Progenitor cell of endocrine pancreas (in vitro differentiated cells): Measurements from ENCODE around the gene TEX44. TPM values are rescaled to one million over a fixed set of nuclear protein-coding genes. Genes with fewer than 3 reads are reported as not detected.

Source experiments
- DNase-seq: peaks from one replicate; pipeline ENCODE4 v3.0.0; 2021; ENCODE audit warnings: low spot score; ENCODE audit not compliant: unreplicated experiment
- H3K27ac Mint-ChIP-seq: 2 replicates; pipeline ENCODE4 v1.8.0; 2021; ENCODE audit warnings: mild to moderate bottlenecking, moderate library complexity, mixed read lengths
- H3K27me3 Mint-ChIP-seq: 2 replicates; pipeline ENCODE4 v1.8.0; 2021; ENCODE audit warnings: mixed read lengths
- H3K36me3 Mint-ChIP-seq: 2 replicates; pipeline ENCODE4 v1.8.0; 2022; ENCODE audit warnings: mixed read lengths; ENCODE audit not compliant: insufficient read depth
- H3K4me1 Mint-ChIP-seq: 2 replicates; pipeline ENCODE4 v1.8.0; 2021; ENCODE audit warnings: low read depth, mixed read lengths
- H3K4me3 Mint-ChIP-seq: 2 replicates; pipeline ENCODE4 v1.8.0; 2021; ENCODE audit warnings: low read depth, mild to moderate bottlenecking, moderate library complexity, mixed read lengths
- H3K9me3 Mint-ChIP-seq: 2 replicates; pipeline ENCODE4 v1.8.0; 2021; ENCODE audit warnings: low read depth, mixed read lengths
- total RNA-seq: library from RNA; stranded (reverse); gene quantifications from 2 replicates; pipeline ENCODE4 v1.2.1, GENCODE V29; 2021
- TF ChIP-seq, protein P1 (sequence below): fragments of 200-600 bp; sonication (generic); IDR thresholded peaks from one replicate; pipeline ENCODE4 v1.5.0; 2021; ENCODE audit warnings: antibody characterized with exemption, mild to moderate bottlenecking; ENCODE audit not compliant: unreplicated experiment

Gene TEX44
- total RNA-seq, 1 donor from 2014 or later: not detected

GRCh38 chr2:231612109-231612455 lies 19.4 kb downstream of the TEX44 start:
- no peak for DNase-seq
- Mint-ChIP-seq H3K4me3 (peak overlapping the region; percentile 14), H3K27ac (peak overlapping the region; percentile 52)

DNA sequence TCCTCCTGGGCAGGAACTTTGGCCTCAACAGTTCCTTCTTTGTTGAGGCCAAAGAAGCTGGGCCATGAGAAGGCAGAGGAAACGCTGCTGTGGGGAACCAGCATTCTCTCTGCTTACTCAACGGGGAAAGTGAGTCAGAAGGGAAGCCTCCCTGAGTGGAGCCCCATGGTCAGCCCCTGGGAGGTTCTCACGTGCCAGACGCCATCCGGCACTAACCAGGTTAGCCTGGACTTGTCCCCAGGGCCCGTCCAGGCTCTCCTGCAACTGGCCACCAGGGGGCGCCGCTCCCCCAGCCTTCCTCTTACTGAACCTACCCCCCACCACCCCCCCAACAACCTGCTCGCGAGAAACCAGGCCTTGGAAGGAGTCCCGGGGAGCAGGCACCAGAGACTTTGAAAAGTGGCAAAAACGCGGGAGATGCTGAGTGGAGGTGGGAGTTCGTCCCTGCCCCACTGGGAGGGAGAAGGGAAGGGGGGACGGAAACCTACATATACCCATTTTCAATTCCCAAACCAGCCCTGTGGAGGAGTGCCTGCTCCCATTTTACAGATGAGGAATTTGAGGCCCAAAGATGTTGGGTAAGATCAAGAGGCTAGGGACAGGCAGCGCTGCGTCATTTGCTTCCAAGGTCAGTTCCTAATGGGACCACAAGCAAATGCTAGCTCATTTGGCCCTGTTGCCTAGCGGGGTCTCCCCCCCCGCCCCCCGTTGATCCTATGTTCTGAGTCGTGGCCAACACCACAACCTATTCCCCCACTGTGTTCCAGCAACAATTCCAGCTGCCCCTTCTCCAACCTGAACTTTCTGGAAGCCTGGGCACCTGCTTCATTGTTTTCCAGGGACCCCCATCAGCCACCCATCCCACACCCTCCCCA lies 20.0 kb downstream of the TEX44 start:
- TF ChIP-seq, protein P1, sequence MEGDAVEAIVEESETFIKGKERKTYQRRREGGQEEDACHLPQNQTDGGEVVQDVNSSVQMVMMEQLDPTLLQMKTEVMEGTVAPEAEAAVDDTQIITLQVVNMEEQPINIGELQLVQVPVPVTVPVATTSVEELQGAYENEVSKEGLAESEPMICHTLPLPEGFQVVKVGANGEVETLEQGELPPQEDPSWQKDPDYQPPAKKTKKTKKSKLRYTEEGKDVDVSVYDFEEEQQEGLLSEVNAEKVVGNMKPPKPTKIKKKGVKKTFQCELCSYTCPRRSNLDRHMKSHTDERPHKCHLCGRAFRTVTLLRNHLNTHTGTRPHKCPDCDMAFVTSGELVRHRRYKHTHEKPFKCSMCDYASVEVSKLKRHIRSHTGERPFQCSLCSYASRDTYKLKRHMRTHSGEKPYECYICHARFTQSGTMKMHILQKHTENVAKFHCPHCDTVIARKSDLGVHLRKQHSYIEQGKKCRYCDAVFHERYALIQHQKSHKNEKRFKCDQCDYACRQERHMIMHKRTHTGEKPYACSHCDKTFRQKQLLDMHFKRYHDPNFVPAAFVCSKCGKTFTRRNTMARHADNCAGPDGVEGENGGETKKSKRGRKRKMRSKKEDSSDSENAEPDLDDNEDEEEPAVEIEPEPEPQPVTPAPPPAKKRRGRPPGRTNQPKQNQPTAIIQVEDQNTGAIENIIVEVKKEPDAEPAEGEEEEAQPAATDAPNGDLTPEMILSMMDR: peak; percentile 95
- H3K4me1 Mint-ChIP-seq: peaks cover 23% of the 10 kb centered on the region

More at GRCh38 chr2:231612109-231612455, 19.4 kb downstream of the TEX44 start:
- H3K9me3 Mint-ChIP-seq: no peaks in the 10 kb centered on the region
- TF ChIP-seq, protein P1: no peak
- no peaks in the 10 kb centered on the region for H3K27me3 Mint-ChIP-seq
- no peaks in the 10 kb centered on the region for H3K36me3 Mint-ChIP-seq
- H3K4me1 Mint-ChIP-seq: peaks cover 23% of the 10 kb centered on the region

DNA sequence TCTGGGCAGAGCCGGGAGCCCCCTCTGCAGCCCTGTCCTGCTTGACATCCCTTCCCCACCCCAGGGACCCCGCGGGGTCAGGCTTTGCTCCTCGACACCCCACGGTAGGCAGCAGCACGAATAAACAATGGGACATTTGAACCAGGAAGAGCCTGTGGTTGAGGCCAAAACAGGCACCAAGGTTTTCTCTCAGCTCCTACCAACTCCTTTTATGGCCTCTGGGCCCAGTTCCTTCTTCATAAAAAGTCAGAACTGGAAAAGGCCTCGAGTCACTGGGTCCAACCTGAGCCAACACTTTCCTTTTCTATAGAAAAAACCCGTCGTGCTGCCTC lies 20.6 kb downstream of the TEX44 start:
- DNase-seq: no peak
- Mint-ChIP-seq H3K27ac (peak overlapping the region; percentile 96), H3K27me3 (peaks cover 2% of the 10 kb centered on the region), H3K36me3 (no peaks in the 10 kb centered on the region), H3K4me3 (peak overlapping the region; percentile 73), H3K4me1 (peaks cover 23% of the 10 kb centered on the region), H3K9me3 (no peaks in the 10 kb centered on the region)
- TF ChIP-seq, protein P1: no peak

More for the DNA sequence above, 20.0 kb downstream of the TEX44 start:
- peak; percentile 83 for DNase-seq
- no peaks in the 10 kb centered on the region for H3K9me3 Mint-ChIP-seq
- H3K27ac Mint-ChIP-seq: peak overlapping the region; percentile 81
- peak overlapping the region; percentile 19 for H3K4me3 Mint-ChIP-seq
- H3K27me3 Mint-ChIP-seq: peaks cover 2% of the 10 kb centered on the region
- no peaks in the 10 kb centered on the region for H3K36me3 Mint-ChIP-seq

- Mint-ChIP-seq H3K27me3 (peaks cover 2% of the 10 kb centered on the region), H3K4me1 (peaks cover 23% of the 10 kb centered on the region), H3K27ac (peak overlapping the region; percentile 97), H3K36me3 (no peaks in the 10 kb centered on the region), H3K4me3 (peak overlapping the region; percentile 77), H3K9me3 (no peaks in the 10 kb centered on the region)
- peak; percentile 72 for DNase-seq
- TF ChIP-seq, protein P1: peak; percentile 46
Observed at GRCh38 chr2:231613663-231614558, 21.2 kb downstream of the TEX44 start.

DNA sequence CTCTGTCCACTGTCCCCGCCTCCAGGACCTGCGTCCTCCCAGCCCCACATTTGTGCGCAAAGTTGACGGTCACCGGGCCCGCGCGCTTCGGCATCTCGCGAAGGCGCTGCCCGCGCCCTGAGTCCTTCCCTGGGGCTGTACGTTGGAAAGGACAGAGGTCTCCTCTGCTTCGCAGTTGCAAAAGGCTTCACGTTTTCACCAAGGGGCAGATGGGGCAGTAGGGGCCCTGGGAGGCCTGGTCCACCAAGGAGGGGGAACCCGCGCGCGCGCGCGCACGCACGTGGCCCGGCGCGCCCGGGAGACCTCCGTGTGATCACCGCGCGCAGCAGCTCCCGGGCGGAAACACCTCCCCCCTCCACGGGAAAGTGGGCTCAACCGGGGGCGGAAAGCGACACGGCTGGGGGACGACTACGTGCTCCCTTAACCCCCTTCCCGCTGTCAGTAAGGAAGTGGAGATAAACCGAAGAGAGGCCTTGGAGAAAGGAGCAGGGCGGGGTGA lies 21.9 kb downstream of the TEX44 start:
- no peaks in the 10 kb centered on the region for H3K36me3 Mint-ChIP-seq
- peak overlapping the region; percentile 97 for H3K27ac Mint-ChIP-seq
- no peak for DNase-seq
- H3K4me3 Mint-ChIP-seq: peak overlapping the region; percentile 77
- peaks cover 23% of the 10 kb centered on the region for H3K4me1 Mint-ChIP-seq
- TF ChIP-seq, protein P1: no peak
- no peaks in the 10 kb centered on the region for H3K9me3 Mint-ChIP-seq
- H3K27me3 Mint-ChIP-seq: peaks cover 2% of the 10 kb centered on the region
